SK-N-SH (cell line): ENCODE data around the gene SOWAHA.

Experiments used
- EZH2phosphoT487 ChIP-seq: fragments of 200-600 bp; sonication (generic); IDR thresholded peaks from 2 replicates; pipeline ENCODE4 v1.6.1; 2017; ENCODE audit warnings: low read depth, mixed run types, mild to moderate bottlenecking, antibody characterized with exemption, moderate library complexity, borderline replicate concordance
- FOXJ3 ChIP-seq: sonication (generic); formaldehyde crosslinking; IDR thresholded peaks from 2 replicates; pipeline ENCODE4 v1.5.1; 2020; ENCODE audit warnings: mild to moderate bottlenecking, missing genetic modification reagents
- FOXM1 ChIP-seq: IDR thresholded peaks from 2 replicates; pipeline ENCODE4 v1.4.0; 2012; ENCODE audit warnings: low read depth, mild to moderate bottlenecking
- JUND ChIP-seq: IDR thresholded peaks from 2 replicates; pipeline ENCODE4 v1.4.0; 2012
- MEF2A ChIP-seq: IDR thresholded peaks from 2 replicates; pipeline ENCODE4 v1.4.0; 2012; ENCODE audit warnings: low read depth, borderline replicate concordance
- MXI1 ChIP-seq: IDR thresholded peaks from 2 replicates; pipeline ENCODE4 v1.6.1; 2012; ENCODE audit warnings: mild to moderate bottlenecking, low read depth, low read length, improper control_type of control experiment
- POLR2AphosphoS5 ChIP-seq: IDR thresholded peaks from 2 replicates; pipeline ENCODE4 v1.6.1; 2012; ENCODE audit warnings: low read depth, low read length
- RFX5 ChIP-seq: IDR thresholded peaks from 2 replicates; pipeline ENCODE4 v1.6.1; 2012; ENCODE audit warnings: mild to moderate bottlenecking, improper control_type of control experiment, low read length
- SIN3A ChIP-seq: IDR thresholded peaks from 2 replicates; pipeline ENCODE4 v1.6.1; 2012; ENCODE audit warnings: low read depth, mild to moderate bottlenecking, low read length, moderate library complexity, borderline replicate concordance
- TF ChIP-seq, protein P1 (sequence below): fragments of 200-600 bp; sonication (generic); IDR thresholded peaks from 2 replicates; pipeline ENCODE4 v1.6.1; 2017; ENCODE audit warnings: antibody characterized with exemption, mild to moderate bottlenecking, moderate library complexity
- TF ChIP-seq, protein P2 (sequence below): IDR thresholded peaks from 2 replicates; pipeline ENCODE4 v1.4.0; 2012; ENCODE audit warnings: low read depth

DNA sequence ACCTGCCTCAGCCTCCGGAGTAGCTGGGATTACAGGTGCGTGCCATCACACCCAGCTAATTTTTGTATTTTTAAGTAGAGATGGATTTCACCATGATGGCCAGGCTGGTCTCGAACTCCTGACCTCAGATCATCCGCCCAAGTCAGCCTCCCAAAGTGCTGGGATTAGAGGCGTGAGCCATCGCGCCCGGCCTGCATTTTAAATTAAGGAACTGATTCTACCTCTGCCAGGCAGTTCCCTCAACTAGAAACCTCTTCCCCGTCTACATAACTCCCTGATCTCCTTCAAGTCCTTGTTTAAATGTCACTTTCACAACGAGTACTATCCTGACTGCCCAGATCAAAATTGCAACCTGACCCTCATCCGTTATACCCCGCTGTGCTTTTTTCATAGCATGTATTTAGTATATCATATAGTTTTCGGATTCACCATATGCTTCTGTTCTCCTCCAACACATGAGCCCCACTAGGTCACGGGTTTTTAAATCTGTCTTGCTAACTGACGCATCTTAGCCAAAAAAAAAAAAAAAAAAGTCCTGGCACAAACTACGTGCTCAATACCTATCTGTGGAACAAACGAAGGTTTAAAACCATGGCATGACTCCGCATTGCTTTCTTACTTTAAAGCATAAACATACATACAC is 858 bp upstream of the SOWAHA start:
- TF ChIP-seq, protein P1, sequence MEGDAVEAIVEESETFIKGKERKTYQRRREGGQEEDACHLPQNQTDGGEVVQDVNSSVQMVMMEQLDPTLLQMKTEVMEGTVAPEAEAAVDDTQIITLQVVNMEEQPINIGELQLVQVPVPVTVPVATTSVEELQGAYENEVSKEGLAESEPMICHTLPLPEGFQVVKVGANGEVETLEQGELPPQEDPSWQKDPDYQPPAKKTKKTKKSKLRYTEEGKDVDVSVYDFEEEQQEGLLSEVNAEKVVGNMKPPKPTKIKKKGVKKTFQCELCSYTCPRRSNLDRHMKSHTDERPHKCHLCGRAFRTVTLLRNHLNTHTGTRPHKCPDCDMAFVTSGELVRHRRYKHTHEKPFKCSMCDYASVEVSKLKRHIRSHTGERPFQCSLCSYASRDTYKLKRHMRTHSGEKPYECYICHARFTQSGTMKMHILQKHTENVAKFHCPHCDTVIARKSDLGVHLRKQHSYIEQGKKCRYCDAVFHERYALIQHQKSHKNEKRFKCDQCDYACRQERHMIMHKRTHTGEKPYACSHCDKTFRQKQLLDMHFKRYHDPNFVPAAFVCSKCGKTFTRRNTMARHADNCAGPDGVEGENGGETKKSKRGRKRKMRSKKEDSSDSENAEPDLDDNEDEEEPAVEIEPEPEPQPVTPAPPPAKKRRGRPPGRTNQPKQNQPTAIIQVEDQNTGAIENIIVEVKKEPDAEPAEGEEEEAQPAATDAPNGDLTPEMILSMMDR: no peak
- TF ChIP-seq POLR2AphosphoS5: no peak
- TF ChIP-seq, protein P2, sequence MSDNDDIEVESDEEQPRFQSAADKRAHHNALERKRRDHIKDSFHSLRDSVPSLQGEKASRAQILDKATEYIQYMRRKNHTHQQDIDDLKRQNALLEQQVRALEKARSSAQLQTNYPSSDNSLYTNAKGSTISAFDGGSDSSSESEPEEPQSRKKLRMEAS: no peak
- no peak for TF ChIP-seq MXI1
- no peak for TF ChIP-seq FOXJ3 (CRISPR knock-in tag)
- TF ChIP-seq JUND: no peak
- TF ChIP-seq FOXM1: no peak
- TF ChIP-seq RFX5: no peak
- no peak for TF ChIP-seq EZH2phosphoT487
- TF ChIP-seq MEF2A: no peak
- TF ChIP-seq SIN3A: no peak
